ENCODE results near the gene SLC66A3. TPM values are rescaled to one million over a fixed set of nuclear protein-coding genes. Genes with fewer than 3 reads are reported as not detected.

Gene SLC66A3
- polyA plus RNA-seq, 1 experiment = 64.4 TPM

GRCh38 chr2:11129598-11130449 is 25.4 kb upstream of the SLC66A3 start:
- TF ChIP-seq CTCF (IDR thresholded peaks at IDR 0.05; ENCODE audit: insufficient read depth, low read depth, low read length) = peak; percentile 27; the same call in 1 of the 2 replicates
- H3K36me3 ChIP-seq (ENCODE audit: control insufficient read depth, insufficient read depth, low read length) = no peaks in the 10 kb centered on the region
- CTCF ChIA-PET = interaction anchor here (0.7 to 17.6 kb wide), 8 partner anchors 105 to 453 kb away, joined by 3 to 421 read pairs (median 6); no protein-coding TSS in a partner anchor

GRCh38 chr2:11131166-11131920 is 23.9 kb upstream of the SLC66A3 start:
- Histone ChIP-seq H3K36me3 (ENCODE audit: control insufficient read depth, insufficient read depth, low read length) (no peaks in the 10 kb centered on the region), H3K27me3 (ENCODE audit: control insufficient read depth, insufficient read depth, low read length) (no peaks in the 10 kb centered on the region), H3K4me3 (ENCODE audit: low read depth, low read length) (no peak overlapping the region)
- no peak for TF ChIP-seq CTCF (IDR thresholded peaks at IDR 0.05; ENCODE audit: insufficient read depth, low read depth, low read length)
- no peak for DNase-seq (ENCODE audit: low read depth)
- CTCF ChIA-PET = interaction anchor here (0.8 to 17.6 kb wide), 17 partner anchors 9 to 452 kb away, joined by 3 to 421 read pairs (median 7); partner anchors contain the start of gene E2F6
- POLR2A ChIA-PET = no interaction called here

More at GRCh38 chr2:11129598-11130449, 25.4 kb upstream of the SLC66A3 start:
- no peak for DNase-seq (ENCODE audit: low read depth)
- no peaks in the 10 kb centered on the region for H3K27me3 ChIP-seq (ENCODE audit: control insufficient read depth, insufficient read depth, low read length)
- POLR2A ChIA-PET = no interaction called here
- H3K4me3 ChIP-seq (ENCODE audit: low read depth, low read length) = peak overlapping the region; percentile 37

- Histone ChIP-seq H3K36me3 (ENCODE audit: control insufficient read depth, insufficient read depth, low read length) (no peaks in the 10 kb centered on the region), H3K4me3 (ENCODE audit: low read depth, low read length) (no peak overlapping the region), H3K27me3 (ENCODE audit: control insufficient read depth, insufficient read depth, low read length) (0 out of 2 replicates have a peak, but pooled peaks cover 2% of the 10 kb centered on the region)
- ChIA-PET POLR2A (no interaction called here), CTCF (interaction anchor here (0.6 to 17.6 kb wide), 46 partner anchors 8 to 647 kb away, joined by 3 to 421 read pairs (median 5); partner anchors contain the start of genes E2F6, PDIA6 and SLC66A3)
- DNase-seq (ENCODE audit: low read depth) = no peak
- TF ChIP-seq CTCF (IDR thresholded peaks at IDR 0.05; ENCODE audit: insufficient read depth, low read depth, low read length) = no peak
Measured at GRCh38 chr2:11132036-11132671, 23.1 kb upstream of the SLC66A3 start.

- ChIA-PET CTCF (interaction anchor here (0.5 to 17.6 kb wide), 56 partner anchors 9 to 646 kb away, joined by 3 to 421 read pairs (median 5); partner anchors contain the start of genes E2F6, PDIA6 and SLC66A3), POLR2A (interaction anchor here (0.6 kb wide), 1 partner anchor 71 kb away, joined by 5 read pairs; no protein-coding TSS in a partner anchor)
- peak overlapping the region; percentile 44 for H3K4me3 ChIP-seq (ENCODE audit: low read depth, low read length)
- no peaks in the 10 kb centered on the region for H3K36me3 ChIP-seq (ENCODE audit: control insufficient read depth, insufficient read depth, low read length)
- TF ChIP-seq CTCF (IDR thresholded peaks at IDR 0.05; ENCODE audit: insufficient read depth, low read depth, low read length) = no peak
- H3K27me3 ChIP-seq (ENCODE audit: control insufficient read depth, insufficient read depth, low read length) = 0 out of 2 replicates have a peak, but pooled peaks cover 2% of the 10 kb centered on the region
- DNase-seq (ENCODE audit: low read depth) = no peak
Measured at GRCh38 chr2:11133238-11133935, 21.9 kb upstream of the SLC66A3 start.
